ENCODE measurements around the gene PIK3CD.
"Not testable (repeated sequence)": the region's sequence is repeated elsewhere in the genome, so short reads cannot be mapped to it uniquely, and the experiment has no call there.

The PIK3CD gene

DNA sequence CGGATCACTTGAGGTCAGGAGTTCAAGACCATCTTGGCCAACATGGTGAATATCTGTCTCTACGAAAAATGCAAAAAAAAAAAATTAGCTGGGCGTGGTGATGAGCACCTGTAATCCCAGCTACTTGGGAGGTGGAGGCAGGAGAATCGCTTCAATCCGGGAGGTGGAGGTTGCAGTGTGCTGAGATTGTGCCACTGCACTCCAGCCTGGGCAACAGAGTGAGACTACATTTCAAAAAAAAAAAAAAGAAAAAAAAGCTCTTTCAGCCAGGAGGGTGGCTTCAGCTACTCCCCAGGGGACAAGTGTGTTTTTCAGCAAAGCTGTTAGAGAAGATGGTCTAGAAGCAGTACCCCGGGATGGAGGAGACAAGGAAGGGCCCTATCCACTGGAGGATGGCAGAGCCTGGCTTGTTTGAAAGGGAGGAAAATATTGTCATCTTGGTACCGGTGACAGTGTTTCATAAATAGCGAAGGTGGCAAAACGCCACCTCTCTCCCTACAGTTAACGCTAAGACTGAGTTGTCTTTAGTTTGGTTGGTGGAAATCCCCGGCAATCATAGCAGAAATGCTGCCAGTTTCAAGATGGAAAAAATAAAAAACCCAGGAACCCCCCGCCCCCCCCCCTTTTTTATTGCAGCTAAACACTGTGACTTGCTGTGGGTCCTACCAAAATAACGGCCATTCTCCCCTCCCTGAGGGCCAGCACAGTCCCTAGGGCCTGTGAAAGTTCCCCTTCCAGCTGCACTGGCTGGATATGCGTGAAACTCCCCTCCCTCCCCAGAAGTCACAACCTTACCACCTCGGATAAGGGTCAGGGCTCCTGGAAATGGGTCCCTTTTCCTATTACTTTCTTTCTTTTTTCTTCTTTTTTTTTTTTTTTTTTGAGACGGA lies 3.5 kb downstream of the PIK3CD start:
- peak; percentile 69 for DNase-seq

DNA sequence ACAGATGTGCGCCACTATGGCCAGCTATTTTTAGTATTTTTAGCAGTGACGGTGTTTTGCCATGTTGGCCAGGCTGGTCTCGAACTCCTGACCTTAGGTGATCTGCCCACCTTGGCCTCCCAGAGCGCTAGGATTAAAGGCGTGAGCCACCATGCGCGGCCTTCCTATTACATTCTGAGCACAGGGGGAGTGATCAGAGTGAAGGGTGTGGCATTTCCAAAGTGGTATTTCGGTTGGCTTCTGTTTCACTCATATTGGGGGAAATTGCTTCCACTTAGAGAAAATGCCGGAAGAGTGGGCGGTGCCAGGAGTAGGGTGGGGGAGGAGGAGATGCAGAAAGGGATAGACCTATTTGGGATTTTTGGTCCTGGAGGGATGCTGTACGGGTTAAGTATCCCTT lies 4.3 kb downstream of the PIK3CD start:
- DNase-seq = peak; percentile 29

DNA sequence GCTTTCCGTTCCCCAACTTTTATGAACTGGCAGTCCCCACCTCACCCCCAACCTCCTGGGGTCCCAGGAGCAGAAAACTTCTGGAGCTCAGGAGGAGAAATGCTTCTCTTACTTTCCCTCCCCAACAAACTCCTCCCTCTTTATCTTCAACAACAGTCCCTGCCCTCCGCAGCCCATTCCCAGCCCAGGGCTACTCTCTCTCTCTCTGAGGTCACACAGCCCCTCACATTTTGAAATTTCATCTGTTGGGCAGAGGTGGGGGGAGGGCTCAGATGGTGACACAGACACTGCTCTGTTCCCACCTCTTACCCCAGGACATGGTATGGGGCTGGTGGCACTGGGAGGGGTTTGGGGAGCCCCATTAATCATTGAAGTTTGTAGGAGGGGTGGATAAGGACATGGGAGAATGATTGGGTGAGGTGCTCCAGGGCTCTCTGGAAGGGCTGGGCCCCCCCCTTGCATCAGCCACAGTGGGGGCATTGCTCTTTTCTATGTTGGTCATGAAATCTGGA lies 6.0 kb downstream of the PIK3CD start:
- DNase-seq = peak; percentile 28

DNA sequence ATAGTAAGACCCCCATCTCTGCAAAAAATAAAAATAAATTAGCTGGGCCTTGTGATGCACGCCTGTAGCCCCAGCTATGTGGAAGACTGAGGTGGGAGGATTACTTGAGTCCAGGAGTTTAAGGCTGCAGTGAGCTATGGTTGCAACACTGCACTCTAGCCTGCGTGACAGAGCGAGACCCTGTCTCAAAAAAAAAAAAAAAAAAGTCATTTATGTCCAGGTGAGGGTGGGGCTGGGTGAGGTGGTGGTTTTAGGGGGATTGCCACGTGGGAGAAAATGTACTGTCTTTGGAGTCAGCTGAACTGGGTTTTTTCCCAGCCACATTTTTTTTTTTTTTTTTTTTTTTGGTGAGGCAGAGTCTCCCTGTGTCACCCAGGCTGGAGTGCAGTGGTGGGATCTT lies 6.7 kb downstream of the PIK3CD start:
- DNase-seq = peak; percentile 21

DNA sequence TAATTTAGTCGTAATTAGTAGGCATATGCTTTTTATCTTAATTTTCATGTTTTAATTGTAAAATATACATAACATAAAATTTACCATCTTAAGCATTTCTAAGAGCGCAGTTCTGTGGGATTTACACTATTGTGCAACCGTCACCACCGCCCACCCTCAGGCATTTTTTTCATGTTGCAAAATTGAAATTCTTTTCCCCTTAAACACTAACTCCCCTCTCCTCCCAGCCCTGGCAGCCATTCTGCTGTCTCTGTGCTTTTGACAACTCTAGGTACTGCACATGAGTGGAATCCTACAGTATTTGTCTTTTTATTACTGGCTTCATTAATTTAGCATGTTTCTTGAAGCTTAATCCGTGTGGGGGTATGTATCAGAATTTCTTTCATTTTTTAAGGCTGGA lies 7.8 kb downstream of the PIK3CD start:
- no peak for DNase-seq

DNA sequence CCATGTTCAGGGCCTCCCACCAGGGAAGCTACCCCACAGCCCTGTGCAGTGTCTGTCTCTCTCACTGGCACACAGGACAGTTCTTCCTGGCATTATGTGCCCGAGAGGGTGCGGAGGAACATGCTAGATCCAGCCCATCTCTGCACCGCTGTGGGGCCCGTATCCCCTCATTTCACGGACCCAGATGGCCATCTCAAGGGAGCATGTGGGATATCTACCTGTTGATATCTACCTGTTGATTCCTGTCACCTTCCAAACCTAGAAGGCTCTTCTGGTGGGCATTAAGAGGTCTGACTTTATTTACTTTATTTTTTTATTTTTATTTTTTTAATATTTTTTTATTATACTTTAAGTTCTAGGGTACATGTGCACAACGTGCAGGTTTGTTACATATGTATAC lies 11.7 kb downstream of the PIK3CD start:
- DNase-seq = no peak

DNA sequence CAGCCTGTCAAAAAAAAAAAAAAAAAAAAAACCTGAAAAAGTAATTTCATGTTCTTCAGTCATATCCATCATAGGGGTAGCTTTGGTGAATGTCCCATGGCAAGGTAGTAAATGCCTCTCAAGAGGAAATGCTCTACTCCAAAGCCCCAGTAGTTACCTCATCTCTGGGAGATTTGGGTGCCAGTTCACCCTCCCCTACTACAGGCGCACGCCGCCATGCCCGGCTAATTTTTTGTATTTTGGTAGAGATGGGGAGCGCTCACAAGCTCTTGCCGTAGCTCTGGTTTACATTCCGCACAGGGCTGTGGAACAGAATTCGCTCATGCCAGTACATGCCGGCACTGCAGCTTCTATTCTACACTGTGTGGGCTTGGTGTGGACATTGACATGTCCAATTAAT lies 13.7 kb downstream of the PIK3CD start:
- no peak for DNase-seq

DNA sequence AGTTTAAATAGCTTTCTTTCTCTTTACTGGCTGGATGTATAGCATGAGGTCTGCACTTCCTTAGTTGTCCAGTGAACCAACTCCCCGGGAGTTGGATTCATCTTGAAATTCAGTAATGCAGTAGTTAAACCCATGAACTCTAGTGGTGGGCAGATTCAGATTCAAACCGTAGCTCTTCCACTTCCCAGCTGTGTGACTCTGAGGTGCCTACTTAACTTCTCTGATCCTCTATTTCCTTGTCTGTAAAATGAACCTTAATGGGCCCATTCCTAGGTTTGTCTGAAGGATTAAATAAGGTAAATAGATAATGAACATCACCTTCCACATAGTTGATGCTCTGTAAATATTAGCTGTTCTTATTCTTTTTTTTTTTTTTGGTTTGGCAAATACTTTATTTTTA lies 16.5 kb downstream of the PIK3CD start:
- DNase-seq = no peak

DNA sequence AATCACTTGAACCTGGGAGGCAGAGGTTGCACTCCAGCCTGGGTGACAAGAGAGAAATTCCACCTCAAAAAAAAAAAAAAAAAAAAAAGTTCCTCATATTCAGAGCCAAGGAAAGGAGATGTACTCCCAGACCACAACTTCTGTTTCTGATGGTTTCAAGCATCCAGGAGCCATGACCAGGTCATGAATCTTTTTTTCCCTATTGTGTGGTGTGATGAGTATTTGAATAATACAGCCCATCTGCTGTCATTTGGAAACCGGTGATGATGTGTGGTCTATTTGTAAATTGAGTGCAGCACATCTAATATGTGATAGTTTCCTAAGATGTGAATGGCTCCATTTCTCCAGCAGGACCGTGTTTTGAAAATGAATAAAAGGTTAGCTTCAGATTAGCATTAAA lies 18.6 kb downstream of the PIK3CD start:
- peak; percentile 39 for DNase-seq

DNA sequence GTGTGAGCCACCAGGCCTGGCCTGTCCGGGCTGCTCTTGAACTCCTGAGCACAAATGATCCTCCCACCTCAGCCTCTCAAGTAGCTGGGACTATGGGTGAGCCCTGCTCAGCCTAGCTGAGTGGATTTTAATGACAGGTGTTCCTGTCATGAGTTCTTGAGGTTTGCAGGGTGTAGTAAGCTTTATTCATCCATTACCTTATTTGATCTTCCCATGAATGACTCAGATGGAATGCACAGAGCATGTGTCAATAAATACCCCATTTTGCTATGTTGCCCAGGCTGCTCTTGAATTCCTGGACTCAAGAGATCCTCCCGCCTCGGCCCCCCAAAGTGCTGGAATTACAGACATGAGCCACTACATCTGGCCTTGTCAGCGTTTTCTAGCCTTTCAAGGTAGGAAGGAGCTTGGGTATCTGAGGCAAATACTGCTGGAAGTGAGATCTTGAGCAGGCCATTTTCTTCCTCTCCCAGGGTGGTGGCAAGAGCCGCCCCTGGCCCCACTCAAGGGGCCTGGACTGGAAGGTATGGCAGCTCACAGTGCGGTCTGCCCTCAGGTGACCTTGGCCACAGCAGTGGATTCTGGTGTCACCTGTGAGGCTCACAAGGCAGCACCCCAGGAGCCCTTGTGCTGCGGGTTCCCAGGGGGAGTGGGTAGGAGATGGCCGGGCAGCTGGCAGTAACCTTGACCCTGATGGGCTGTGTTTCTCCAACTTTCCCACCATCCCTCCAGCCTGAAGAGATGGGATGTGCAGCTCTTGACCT lies 20.0 kb downstream of the PIK3CD start:
- DNase-seq = peak; percentile 45

DNA sequence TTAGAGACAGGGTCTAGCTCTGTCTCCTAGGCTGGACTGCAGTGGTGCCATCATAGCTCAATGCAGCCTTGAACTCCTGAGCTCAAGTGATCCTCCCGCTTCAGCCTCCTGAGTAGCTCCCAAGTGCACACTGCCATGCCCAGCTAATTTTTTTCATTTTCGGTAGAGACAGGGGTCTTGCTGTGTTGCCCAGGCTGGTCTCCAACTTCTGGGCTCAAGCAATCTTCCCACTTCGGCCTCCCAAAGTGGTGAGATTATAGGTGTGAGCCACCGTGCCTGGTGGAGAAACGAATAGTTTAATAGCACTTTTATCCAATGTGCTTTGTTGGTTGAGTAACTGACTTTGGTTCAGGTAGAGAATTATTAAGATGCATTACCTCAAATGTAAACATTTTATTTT lies 20.9 kb downstream of the PIK3CD start:
- DNase-seq = no peak

DNA sequence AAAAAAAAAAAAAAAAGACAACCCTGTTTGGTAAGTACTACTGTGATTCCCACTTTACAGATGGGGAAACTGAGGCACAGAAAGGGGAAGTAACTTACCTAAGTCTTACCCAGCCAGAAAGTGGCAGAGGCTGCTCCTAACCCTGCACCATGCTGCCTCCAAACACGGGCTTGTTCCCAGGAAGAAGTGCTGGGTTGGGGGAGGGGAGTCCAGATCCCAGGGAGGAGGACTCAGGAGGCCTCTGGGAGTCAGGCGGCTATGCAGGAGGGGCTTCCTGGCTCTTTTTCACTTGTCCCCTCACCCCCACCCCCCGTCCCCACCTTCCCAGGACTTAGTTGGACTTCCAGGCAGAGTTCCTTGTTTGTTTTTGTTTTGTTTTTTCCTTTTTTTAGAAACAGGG lies 23.9 kb downstream of the PIK3CD start:
- DNase-seq = no peak

DNA sequence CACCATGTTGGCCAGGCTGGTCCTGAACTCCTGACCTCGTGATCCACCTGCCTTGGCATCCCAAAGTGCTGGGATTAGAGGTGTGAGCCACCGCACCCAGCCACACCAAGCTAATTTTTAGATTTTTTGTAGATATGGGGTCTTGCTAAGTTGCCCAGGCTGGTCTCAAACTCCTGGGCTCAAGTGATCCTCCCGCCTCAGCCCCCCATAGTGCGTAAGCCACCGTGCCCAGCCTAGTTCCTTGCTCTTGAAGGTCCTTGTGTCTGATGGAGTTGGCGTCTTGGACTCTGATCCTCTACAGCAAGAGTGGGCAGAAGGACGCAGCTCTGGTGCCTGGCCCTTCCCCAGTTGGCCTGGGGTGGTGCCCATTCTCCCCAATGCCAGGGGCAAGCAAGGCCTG lies 24.6 kb downstream of the PIK3CD start:
- not testable (repeated sequence) for DNase-seq

DNA sequence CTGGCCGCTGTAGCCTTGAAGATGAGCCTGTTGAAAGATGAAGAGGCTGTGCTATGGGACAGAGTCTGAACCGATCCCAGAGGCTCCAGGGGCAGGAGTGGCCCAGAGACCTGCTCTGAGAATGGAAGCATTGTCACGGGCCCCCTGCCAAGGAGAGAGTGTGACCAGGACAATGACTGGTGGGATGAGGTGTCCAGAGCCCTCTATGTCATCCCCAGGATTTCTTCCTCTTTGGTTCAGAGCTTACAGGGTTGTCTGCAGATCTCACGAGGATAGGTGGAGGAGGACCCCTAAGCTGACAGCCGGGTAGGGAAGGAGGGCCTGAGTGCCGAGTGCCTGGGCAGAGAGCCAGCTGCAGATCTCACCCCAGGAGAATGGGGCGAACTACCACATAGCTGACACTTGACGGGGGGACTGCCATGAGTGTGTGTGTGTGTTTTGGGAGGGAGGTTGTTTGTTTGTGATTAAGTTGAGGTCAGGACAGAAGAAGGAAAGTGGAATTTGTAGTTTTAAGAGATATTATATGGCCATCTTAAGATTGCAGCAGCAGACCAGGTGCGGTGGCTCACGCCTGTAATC lies 25.4 kb downstream of the PIK3CD start:
- DNase-seq = no peak

DNA sequence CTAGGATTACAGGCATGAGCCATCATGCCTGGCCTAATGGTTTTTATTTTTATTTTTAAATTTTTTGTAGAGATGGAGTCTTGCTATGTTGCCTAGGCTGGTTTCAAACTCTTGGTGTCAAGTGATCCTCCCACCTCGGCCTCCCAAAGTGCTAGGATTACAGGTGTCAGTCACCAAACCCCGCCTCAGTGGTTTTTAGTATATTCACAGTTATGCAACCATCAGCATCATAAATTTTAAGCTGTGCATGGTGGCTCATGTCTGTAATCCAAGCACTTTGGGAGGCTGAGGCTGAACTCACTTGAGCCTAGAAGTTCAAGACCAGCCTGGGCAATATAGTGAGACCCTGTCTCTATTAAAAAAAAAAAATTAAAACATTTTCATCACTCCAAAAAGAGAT lies 28.6 kb downstream of the PIK3CD start:
- DNase-seq = no peak

DNA sequence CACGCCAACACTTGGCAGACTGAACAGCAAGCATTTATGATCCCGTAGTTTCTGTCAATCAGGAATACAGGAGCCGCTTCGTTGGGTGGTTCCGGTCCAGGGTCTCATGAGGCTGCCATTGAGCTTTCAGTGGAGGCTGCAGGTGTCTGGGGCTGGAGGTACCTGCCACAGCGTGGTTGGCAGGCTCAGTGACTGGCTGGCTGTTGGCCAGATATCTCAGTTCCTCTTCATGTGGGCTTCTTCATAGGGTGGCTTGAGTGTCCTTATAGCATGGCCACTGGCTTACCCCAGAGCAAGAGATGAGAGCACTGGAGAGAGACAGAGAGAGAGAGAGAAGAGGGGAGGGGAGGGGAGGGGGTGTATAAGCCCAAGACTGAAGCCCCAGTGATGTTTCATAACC lies 29.3 kb downstream of the PIK3CD start:
- no peak for DNase-seq

DNA sequence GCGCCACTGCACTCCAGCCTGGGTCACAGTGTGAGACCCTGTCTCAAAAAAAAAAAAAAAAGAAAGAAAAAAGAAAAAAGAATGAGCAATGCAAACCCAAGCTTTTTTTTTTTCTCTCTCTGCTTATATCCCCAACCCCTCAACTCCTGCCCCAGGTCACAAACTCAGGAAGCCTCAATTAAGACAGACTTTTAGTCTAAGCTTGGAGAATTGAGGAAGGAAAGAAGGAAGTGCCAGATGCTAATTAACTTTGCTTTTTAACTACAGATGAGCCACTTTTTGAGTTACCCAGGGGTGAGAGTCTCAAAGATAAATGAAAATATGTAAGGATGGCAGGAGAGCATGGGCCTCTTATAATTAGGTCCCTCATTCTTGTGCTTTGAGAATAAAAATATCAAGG lies 33.3 kb downstream of the PIK3CD start:
- DNase-seq = no peak

DNA sequence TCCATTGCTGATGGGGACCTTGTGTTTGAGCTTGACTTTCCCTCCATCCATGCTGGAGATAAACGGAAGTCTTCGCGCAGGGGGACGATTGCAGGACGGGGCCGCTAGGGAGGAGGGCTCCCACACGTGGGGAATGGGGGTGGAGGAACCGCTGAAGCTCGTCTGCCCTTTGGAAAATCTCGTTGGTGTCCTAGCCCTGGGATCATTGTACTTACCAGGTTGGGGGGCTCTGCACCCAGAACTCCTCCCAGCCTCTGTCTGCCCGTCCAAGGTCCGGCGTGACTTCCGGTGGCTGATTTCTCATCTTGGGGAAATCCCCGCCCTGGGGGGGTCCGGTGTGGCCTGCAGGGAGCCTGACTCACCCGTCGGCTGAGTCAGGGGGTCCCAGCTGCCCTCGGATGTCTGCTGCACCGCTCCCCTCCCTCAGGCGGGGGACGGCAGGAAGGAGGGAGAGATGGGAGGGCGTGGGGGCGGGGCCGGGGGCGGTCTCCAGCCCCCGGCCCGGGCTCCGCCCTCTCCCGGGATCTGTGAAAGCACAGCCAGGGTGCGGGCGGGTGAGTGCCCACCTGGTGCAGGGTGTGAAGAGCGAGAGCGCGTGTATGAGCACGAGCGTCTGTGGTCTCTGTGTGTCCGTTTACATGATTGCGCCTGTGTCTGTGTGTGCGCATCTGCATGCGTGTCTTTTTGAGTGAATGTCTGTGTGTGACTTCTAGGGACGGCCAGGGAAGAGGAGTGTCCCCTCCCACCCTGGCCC lies 35.8 kb downstream of the PIK3CD start:
- peak; percentile 62 for DNase-seq

DNA sequence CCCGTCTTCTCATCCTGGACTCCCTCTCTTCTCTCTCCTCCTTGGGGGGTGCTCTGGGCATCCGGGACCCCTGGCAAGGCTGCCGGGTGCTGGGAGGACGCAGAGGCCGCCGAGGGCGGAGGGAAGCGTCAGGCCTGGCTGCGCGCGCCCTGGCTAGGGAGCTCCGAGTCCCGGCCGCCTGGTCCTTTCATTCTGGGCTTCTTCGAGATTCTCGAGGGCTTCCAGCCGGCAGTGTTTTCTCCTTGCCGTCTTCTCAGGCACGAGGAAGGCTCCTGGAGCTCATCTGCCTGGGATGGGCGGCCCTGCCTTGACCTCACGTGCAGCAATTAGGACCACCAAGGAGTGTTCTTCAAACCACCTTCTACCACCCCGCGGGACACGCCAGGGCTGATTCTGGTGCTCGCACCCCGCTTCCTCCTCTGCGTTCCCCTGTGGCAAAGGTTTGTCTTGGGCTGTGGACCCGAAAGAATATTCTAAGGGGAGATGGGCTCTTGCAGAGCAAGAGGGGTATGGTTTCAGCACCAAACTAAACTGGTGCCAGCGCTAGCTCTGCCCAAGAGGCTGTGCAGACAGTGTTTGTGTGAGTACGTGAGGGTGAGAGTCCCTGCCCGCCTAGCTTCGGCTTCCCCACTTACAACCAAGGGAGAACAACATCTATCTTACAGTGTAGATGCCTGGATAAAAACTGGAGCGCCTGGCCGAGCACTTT lies 36.5 kb downstream of the PIK3CD start:
- DNase-seq = peak; percentile 25

DNA sequence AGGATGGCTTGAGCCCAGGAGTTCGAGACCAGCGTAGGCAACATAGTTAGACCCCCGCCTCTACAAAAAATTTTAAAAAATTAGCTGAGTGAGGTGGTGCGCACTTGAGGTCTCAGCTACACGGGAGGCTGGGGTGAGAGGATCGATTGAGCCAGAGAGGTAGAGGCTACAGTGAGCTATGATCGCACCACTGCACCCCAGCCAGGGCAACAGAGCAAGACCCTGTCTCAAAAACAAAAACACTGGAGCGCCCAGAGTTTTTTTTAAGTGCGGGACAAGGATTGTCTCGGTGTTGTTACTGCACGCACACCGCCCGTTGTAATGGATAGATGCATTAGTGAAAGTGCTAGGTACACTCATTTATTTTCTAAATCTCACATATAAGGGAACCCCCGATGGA lies 37.1 kb downstream of the PIK3CD start:
- no peak for DNase-seq

DNA sequence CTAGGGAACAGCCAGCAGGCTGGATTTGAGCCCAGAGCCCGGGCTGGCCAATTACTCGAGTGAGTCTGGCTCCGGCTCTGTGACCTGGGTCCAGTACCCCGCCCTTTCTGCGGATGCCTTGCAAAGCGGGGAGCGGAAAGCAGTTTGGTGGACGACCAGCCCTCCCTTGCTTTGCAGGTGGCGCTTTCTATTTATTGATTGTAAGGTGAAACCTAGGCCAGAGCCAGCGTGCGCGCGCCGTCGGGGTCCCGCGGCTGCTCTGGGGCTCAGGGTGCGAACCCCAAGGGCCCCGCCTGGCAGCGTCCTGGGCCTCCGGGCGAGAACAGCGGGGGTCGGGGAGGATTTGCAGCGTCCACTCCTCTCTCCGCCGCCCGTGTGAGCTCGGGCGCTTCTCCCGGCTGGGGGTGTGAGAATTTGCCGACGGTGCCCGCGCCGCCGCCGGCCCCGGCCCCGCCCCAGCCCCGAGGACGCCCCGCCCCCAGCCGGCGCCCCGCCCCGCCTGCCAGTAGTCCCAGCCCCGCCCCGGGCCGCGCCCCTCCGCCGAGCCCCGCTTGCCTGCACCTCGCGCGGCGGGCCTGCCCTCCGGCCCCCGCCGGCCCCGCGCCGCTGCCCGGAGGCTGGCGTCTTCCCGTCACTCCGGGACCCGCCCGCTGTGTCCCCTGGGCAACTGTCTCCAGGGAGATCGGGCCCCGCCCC lies 37.6 kb downstream of the PIK3CD start:
- DNase-seq = peak; percentile 88

DNA sequence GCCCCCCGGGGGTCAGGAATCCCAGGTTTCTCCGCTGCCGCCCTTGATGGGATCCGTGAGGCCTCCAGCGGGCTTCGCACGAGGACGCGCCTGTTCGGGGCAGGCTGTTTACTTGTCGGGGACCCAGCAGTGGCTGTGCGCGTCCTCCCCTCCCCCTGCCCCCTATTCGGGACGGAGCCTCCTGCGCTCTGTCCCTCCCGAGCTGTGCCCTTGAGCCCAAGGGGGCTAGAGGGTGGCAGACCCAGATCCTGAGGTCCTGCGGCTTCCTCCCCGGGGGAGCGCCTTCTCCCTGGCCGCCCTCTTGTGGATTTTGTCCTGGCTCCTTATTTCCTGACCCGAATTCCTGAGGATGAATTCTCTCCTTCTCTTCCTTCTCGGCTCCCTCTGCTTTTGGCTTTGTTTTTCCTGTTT lies 38.4 kb downstream of the PIK3CD start:
- peak; percentile 39 for DNase-seq
